ENCODE measurements around the gene CTNNA3. TPM values are rescaled to one million over a fixed set of nuclear protein-coding genes. Genes with fewer than 3 reads are reported as not detected.

Gene CTNNA3
- total RNA-seq, 1 donor from 2014 or later = 159 TPM

DNA sequence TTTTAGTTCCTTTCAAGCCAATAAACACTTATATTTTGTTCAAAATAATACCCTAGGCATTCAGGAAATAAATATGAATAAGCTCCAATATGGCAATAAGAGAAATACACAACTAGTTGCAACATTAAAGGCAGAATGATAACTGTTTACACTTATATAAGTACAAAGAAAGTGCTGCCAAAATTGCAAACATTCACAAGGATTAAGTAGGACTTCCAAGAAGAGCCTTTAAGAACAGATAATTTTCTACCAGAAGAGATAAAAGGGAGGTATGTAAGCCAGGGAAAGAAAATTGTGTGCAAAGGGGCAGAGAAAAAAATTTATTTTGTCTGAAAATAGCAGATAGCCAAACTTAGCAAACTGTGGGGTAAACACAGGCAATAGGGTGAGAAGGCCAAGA, 83.8 kb downstream of the CTNNA3 start:
- H3K27me3 ChIP-seq (ENCODE audit: low read depth) = no peaks in the 10 kb centered on the region
- peaks cover 10% of the 10 kb centered on the region for H3K4me1 ChIP-seq
- no peaks in the 10 kb centered on the region for H3K9me3 ChIP-seq (replicated peaks)
- TF ChIP-seq, protein P1, sequence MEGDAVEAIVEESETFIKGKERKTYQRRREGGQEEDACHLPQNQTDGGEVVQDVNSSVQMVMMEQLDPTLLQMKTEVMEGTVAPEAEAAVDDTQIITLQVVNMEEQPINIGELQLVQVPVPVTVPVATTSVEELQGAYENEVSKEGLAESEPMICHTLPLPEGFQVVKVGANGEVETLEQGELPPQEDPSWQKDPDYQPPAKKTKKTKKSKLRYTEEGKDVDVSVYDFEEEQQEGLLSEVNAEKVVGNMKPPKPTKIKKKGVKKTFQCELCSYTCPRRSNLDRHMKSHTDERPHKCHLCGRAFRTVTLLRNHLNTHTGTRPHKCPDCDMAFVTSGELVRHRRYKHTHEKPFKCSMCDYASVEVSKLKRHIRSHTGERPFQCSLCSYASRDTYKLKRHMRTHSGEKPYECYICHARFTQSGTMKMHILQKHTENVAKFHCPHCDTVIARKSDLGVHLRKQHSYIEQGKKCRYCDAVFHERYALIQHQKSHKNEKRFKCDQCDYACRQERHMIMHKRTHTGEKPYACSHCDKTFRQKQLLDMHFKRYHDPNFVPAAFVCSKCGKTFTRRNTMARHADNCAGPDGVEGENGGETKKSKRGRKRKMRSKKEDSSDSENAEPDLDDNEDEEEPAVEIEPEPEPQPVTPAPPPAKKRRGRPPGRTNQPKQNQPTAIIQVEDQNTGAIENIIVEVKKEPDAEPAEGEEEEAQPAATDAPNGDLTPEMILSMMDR (IDR thresholded peaks at IDR 0.05; ENCODE audit: borderline replicate concordance) = no peak
- H3K36me3 ChIP-seq = no peaks in the 10 kb centered on the region
- no peak overlapping the region for H3K27ac ChIP-seq (replicated peaks)
- DNase-seq = no peak
- intact Hi-C loops (cut with micrococcal nuclease) = no loop called here
- H3K4me3 ChIP-seq = no peak overlapping the region

GRCh38 chr10:67609996-67610793, 85.8 kb downstream of the CTNNA3 start:
- H3K4me1 ChIP-seq = peaks cover 10% of the 10 kb centered on the region
- no peaks in the 10 kb centered on the region for H3K27me3 ChIP-seq (ENCODE audit: low read depth)
- no peaks in the 10 kb centered on the region for H3K9me3 ChIP-seq (replicated peaks)
- H3K4me3 ChIP-seq = no peak overlapping the region
- no peaks in the 10 kb centered on the region for H3K36me3 ChIP-seq
- TF ChIP-seq, protein P1 (IDR thresholded peaks at IDR 0.05; ENCODE audit: borderline replicate concordance) = no peak
- H3K27ac ChIP-seq (replicated peaks) = no peak overlapping the region
- DNase-seq = no peak
- intact Hi-C loops (cut with micrococcal nuclease) = no loop called here

DNA sequence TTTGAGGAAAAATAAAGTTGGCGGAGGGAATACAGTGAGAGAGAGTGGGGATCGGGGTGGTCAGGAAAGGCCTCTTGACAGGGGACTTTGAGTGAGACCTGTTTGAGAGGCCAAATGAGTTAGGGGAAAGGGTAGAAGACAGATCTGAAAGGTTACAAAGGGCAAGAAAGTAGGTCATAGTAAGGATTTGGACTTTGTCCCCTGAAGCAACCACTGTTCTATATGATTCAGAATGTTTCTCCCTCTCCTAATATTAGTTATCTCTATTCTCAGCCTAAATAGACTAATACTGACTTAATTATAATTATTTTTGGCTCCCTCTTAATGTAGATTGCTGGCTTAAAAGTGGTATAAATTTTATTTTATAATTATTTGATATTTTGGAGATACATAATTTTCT, 88.0 kb downstream of the CTNNA3 start:
- Histone ChIP-seq H3K36me3 (no peaks in the 10 kb centered on the region), H3K4me3 (no peak overlapping the region), H3K27me3 (ENCODE audit: low read depth) (no peaks in the 10 kb centered on the region), H3K4me1 (peaks cover 10% of the 10 kb centered on the region), H3K27ac (replicated peaks) (no peak overlapping the region), H3K9me3 (replicated peaks) (no peaks in the 10 kb centered on the region)
- TF ChIP-seq, protein P1 (IDR thresholded peaks at IDR 0.05; ENCODE audit: borderline replicate concordance) = no peak
- intact Hi-C loops (cut with micrococcal nuclease) = no loop called here
- no peak for DNase-seq

- TF ChIP-seq, protein P1 (IDR thresholded peaks at IDR 0.05; ENCODE audit: borderline replicate concordance) = no peak
- H3K9me3 ChIP-seq (replicated peaks) = no peaks in the 10 kb centered on the region
- H3K27ac ChIP-seq (replicated peaks) = no peak overlapping the region
- H3K27me3 ChIP-seq (ENCODE audit: low read depth) = no peaks in the 10 kb centered on the region
- H3K4me3 ChIP-seq = no peak overlapping the region
- DNase-seq = no peak
- intact Hi-C loops (cut with micrococcal nuclease) = no loop called here
- peaks cover 10% of the 10 kb centered on the region for H3K4me1 ChIP-seq
- no peaks in the 10 kb centered on the region for H3K36me3 ChIP-seq
Observed at GRCh38 chr10:67607472-67607871, 88.5 kb downstream of the CTNNA3 start.

DNA sequence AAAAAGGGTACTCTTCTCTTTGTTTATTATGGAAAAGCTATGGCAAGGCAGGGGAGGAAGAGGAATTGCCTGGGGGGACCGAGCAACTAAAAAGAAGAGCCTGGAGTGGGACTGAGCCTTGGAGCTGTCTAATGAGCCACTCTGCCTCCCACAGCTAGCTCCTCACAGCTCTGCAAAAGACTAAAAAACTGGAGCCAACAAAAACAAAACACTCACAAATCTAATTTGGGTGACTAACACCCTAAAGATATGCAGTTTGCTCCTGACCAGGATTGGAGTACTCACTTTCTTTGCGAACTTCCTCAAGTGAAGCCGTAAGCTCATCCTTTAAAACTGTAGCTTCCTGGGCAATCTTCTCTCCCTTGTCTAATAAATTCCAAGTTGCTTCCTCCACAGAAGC, 89.4 kb downstream of the CTNNA3 start:
- peaks cover 10% of the 10 kb centered on the region for H3K4me1 ChIP-seq
- no peaks in the 10 kb centered on the region for H3K27me3 ChIP-seq (ENCODE audit: low read depth)
- no peak overlapping the region for H3K27ac ChIP-seq (replicated peaks)
- no peak for DNase-seq
- no peaks in the 10 kb centered on the region for H3K36me3 ChIP-seq
- intact Hi-C loops (cut with micrococcal nuclease) = no loop called here
- no peak overlapping the region for H3K4me3 ChIP-seq
- TF ChIP-seq, protein P1 (IDR thresholded peaks at IDR 0.05; ENCODE audit: borderline replicate concordance) = no peak
- H3K9me3 ChIP-seq (replicated peaks) = no peaks in the 10 kb centered on the region
